Stimulated activated CD8-positive, alpha-beta memory T cell treated with anti-CD3 and anti-CD28 coated beads, Interleukin-7, amount 100 ng/mL, for 4 hours (primary cell): ENCODE results near the gene TRMT1.
A peak's percentile ranks its signal among the peaks of the same experiment; 100 is the strongest.
"Not testable (repeated sequence)": the region's sequence is repeated elsewhere in the genome, so short reads cannot be mapped to it uniquely, and the experiment has no call there.

Experiments used
- DNase-seq, 2 donors: peaks; one replicate each; pipeline ENCODE4 v3.0.0-alpha.2; 2020; ENCODE audit warnings: low read depth in 2 of 2

TRMT1 gene

DNA sequence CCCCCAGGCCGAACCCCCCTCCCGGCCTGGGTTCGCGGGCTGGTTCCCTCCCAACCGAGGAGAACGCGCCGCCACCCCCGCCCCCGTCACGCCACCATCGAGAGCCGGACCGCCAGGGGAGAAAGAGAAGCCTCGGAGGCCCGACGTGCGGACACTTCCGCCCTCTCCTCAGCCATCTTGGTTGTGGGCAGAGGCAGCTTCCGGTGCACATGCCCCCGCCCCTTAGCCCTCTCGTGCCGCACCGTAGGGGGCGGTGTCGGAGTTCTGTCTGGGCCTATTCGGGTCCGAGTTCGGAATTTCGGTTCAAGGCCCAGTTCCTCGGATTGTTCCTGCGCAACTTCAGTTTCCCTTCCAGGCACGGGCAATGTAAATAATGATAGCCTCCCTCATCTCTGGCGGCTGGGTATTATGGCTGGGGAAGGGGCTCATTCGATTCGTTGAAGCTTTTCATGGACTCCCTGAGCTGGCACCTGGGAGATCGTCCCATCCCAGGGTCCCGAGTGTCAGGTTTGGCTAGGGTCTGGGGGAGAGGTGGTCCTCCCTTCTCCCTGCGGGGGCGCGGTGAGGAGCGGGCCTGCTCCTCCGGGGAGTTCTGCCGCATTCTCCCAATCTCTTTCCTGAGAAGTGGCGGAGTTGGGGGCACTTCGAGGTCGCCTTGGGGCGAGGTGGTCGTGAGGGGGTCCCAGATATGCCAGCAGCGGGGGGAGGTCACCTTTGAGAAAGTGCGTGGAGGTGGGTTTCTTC is 33.8 kb upstream of the TRMT1 start, which contains the start of the genes IER2 and STX10:
Gene IER2 (plus strand): TSS at position 225 of the 744 bp plus-strand sequence. CDS start 2,776 bp downstream, outside the sequence.
Gene STX10 (minus strand): TSS at position 189 of the 744 bp plus-strand sequence. CDS start 202 bp downstream, outside the sequence.
- peak; percentile 90 to 92 for DNase-seq

DNA sequence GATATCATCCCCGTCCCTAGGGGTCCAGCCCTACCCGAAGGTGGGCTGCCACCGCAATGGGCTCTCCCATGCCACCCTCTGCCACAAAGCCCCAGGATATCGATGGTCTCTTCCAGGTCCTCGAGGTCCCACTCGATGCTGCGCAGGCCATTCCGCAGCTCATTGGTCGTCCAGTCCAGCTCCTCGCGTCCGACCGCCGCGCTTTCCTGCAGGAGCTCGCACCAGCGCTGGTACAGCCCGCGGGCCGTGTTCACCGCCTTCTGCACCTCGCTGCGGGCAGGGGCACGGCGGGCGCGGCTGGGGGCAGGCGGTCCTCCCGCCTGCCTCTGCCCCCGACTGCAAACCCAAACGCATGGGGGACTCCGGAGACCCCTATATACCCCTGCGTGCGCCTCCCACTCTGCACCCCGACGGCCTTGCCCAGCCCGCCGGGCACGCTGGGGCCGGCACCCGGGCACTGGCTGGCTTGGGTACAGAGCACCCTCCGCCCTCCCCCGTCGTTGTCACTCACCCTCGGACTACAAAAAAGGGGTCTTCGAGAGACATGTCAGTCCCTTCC is 33.2 kb upstream of the TRMT1 start:
- DNase-seq: no peak

DNA sequence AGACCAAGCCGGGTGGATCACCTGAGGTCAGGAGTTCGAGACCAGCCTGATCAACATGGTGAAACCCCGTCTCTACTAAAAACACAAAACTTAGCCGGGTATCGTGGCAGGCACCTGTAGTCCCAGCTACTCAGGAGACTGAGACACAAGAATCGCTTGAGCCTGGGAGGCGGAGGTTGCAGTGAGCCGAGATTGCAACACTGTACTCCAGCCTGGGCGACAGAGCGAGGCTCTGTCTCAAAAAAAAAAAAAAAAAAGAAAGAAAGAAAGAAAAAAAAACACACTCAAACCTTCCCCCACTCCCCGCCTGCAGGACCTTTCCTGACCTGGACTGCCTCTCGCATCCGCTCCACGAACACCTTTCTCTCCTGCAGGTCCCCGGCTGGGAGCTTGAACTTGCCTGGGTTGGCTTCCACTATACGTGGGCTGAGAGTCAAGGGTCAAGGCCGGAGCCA is 32.7 kb upstream of the TRMT1 start:
- DNase-seq: not testable (repeated sequence)

DNA sequence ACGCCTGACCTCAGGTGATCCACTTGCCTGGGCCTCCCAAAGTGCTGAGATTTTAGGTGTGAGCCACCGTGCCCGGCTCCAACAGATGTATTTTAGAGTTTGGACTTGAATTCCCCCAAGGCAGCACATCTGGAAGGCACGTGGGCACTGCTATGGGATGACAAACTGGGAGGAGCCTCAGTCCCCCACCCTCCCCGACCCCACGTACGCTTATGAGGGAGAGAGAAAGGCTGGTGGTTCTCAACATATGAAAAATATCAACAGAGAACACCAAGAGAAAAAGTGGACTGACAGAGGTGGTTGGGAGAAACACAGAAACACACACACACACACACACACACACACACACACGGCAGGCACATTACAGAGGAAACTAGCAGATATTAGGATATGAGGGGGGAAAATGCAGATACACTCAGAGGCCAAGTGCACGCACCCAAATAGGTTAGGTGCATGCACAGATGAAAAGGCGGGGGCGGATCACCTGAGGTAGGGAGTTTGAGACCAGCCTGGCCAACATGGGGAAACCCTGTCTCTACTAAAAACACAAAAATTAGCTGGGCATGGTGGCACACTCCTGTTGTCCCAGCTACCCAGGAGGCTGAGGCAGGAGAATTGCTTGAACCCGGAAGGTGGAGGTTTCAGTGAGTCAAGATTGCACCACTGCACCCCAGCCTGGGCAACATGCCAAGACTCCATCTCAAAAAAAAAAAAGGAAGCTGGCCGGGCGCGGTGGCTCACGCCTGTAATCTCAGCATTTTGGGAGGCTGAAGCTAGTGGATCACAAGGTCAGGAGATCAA is 30.4 kb upstream of the TRMT1 start:
- no peak for DNase-seq

DNA sequence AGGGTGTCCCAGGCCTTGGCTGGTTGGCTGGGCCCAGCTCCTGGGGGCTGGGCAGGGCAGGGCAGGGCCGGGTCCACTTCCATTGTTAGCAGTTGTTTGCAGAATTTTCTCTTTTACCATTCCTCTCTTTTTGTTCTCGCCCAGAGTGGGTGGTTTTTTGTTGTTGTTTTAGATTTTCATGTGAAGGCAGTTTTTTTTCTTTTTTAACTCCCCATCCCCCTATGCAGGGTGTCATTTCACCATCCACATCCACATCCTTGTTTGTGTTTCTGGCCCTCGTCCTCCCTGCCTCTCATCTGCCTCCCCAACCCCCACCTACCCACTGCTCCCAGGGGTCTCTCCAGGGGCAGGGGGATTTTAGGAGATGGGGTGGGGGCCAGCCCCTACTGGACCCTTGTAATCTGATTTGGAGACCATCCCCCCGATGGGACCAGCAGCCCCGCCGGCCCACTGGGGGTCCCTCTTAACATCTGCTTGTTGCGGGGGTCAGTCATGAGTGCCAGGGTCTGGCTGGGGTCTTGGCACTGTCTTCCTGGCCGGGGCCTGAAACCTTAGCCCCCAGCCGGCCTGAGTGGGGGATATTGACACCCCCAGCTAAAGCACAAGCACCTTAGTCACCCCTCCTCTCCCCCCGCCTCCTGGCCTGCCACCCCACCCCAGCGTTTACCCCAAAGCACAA is 23.2 kb upstream of the TRMT1 start:
- no peak for DNase-seq

DNA sequence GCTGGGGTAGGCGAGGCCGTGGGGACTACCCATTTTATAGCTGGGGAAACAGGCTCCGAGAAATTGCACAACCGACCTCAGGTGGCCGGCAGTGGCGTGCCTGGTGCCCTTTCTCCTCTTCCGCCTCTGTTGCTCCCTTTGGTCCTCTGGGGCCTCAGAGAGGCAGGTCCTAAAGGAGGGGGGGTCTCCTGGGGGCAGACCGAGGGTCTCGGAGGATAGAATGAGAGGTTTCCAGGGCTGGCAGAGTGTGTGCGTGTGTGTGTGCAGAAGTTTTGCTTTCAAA is 22.3 kb upstream of the TRMT1 start:
- DNase-seq: no peak

DNA sequence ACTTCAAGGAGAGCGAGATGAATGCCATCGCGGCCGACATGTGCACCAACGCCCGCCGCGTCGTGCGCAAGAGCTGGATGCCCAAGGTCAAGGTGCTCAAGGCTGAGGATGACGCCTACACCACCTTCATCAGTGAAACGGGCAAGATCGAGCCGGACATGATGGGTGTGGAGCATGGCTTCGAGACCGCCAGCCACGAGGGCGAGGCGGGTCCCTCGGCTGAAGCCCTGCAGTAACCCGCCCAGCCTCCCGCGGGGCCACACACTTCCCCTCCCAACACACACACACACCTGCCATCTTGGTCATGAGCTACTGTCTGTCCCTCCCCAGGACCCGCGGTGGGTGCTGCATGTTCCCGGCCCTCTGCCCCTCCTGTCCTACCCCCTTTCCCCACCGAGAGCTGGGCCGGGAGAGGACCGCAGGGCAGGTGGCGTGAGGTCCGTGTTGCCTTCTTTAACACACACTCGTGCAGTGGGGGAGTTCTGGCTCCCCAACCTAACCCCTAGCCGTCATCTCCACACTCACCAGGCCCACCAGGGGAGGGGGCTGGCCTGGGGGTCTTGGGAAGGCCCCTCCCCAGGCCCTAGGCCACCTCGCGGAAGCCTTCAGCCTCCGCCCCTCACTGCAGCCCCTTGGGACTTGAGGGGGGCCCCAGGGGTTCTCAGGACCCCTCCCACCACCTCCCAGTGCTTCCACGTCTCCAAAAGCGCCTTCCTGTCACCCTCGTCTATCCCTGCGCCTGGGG is 21.8 kb upstream of the TRMT1 start:
- no peak for DNase-seq

DNA sequence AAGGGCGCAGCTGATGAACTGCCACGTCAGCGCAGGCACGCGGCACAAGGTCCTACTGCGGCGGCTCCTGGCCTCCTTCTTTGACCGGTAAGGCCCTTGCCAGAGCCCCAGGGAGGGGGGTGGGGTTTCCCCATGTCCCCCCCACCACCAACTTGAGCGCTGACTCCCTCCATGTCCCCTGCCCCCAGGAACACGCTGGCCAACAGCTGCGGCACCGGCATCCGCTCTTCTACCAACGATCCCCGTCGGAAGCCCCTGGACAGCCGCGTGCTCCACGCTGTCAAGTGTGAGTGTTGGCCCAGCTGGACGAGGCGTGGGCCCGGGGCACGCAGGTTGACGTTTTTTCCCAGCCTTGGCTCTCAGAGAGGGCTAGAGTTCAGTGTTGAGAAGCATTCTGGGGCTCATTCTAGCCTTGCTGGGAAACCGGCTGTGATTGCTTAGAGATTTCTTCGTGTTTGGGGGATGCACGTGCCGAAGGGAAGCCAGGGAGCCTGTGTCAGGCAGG is 20.8 kb upstream of the TRMT1 start:
- no peak for DNase-seq

DNA sequence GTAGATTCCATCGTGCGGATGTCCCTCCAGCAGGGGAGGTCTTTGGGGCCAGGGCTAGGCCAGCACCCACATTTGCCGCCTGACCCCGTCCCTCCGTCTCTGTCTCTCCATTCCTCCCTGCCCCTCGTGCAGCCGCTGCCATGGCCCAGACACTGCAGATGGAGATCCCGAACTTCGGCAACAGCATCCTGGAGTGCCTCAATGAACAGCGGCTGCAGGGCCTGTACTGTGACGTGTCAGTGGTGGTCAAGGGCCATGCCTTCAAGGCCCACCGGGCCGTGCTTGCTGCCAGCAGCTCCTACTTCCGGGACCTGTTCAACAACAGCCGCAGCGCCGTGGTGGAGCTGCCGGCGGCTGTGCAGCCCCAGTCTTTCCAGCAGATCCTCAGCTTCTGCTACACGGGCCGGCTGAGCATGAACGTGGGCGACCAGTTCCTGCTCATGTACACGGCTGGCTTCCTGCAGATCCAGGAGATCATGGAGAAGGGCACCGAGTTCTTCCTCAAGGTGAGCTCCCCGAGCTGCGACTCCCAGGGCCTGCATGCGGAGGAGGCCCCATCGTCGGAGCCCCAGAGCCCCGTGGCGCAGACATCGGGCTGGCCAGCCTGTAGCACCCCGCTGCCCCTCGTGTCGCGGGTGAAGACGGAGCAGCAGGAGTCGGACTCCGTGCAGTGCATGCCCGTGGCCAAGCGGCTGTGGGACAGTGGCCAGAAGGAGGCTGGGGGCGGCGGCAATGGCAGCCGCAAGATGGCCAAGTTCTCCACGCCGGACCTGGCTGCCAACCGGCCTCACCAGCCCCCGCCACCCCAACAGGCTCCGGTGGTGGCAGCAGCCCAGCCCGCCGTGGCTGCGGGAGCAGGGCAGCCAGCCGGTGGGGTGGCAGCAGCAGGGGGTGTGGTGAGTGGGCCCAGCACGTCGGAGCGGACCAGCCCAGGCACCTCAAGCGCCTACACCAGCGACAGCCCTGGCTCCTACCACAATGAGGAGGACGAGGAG is 18.8 kb upstream of the TRMT1 start:
- DNase-seq: no peak

DNA sequence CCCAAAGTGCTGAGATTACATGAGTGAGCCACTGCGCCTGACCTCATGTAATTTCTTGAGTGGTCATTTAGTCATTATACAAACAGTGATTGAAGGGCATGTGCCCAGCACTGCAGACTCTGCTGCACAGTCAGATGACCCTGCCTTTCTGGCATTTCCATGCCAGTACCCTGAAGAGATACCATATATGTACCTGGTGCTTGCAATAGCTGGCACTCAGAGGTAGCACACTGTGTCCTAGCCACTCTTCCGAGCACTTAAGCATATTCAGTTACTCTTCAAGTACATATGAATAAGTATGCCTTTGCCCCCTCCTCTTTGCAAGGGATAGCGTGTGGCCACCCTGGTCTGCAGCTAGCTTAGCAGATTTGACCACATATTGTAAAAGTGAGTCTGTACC is 18.1 kb upstream of the TRMT1 start:
- no peak for DNase-seq

DNA sequence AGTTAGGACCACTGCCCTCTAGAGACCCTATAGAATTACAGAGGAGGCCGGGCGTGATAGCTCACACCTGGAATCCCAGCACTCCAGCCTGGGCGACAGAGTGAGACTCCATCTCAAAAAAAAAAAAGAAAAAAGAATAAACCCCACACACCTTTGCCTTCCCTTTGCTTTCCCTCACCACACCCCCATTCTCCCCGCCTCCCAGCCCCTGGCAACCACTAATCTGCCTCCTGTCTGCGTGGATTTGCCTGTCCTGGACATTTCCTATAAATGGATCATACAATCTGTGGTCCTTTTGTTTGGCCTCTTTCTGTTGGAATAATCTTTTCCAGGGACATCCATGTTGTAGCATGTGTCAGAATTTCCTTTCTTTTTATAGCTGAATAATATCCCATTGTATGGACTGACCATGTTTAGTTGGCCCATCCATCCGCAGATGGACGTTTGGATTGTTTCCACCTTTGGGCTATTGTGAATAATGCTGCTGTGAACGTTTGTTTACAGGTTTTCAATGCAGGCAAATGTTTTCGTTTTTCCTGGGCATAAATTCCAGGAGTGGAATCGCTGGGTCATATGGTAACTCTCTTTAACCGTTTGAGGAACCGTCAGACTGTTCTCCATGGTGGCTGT is 16.8 kb upstream of the TRMT1 start:
- DNase-seq: no peak

DNA sequence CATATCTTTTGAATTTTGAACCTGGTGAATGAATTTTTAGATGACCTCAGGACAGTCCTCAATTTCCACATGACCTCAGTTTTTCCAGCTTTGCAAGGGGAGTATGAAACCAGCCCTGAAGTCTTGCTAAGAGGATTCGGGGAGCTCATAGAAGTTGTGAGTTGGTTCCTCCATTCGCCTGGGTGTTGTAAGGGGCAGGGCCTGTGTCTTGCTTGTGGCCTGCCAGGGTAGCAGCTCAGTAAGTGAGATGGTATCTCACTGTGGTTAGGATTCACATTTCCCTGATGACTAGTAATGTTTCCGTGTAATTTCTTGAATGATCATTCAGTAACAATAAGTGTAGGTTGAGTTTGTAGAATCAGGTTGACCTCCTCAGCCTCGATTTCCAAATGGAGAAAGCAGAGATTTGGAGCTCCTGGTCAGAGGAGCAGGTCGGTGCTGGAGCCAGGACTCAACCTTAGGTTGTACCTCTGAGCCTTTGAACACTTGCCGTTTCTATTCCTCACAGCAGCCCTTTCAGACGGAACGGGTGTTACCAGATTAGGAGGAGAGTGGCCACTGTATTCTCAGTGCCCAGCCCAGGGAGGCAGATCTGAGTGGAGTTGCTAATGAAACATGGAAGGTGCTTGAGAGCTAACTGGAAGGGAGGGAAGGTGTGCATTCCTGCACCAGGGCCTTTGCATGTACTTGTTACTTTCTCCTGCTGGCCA is 16.1 kb upstream of the TRMT1 start:
- DNase-seq: peak; percentile 54 to 64

DNA sequence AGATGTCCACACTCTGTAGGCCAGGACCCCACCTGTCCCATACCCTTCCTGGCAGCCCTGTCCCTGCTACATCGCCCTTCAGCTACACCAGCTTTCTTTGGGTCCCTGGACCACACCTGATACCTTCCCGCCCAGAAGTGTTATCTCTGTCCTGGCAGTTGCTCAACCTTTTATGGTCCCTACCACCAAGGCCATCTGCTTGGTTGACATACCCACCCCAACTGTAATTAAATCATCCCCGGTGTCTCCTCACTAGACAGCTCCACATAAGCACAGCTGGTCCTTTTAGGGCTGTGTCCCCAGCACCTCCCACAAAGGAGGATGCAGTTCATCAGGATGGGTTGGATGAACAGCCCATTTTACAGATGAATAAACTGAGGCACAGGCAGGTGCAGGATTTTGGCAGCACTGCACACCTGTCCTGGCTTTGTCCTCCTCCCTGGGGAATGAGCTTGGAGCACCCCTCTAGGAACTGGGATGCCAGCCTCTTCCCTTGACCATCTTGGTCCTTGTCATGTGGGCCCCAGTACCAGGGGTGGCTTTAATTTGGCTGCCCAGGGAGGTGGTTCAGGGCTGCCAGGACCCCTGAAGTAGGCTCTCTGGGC is 14.4 kb upstream of the TRMT1 start:
- DNase-seq: no peak

DNA sequence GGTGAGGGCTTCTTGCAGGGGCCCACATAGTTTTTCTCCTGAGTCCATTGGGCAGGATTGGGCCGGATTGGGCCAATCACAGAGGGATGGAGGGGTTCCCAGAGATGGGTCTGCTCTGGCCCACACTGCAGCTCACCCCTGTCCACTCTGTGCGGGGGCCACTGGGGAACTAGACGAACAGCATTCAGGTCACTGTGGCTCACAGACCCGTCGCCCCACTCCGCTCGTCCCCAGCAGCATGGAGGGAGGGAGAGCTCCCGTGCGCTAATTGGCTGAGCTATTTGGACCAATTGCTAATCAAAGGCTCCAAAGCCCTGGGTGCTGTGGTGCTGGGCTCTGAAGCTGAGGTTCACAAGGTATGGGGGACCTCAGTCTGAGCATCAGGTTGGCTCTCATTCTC is 12.8 kb upstream of the TRMT1 start:
- DNase-seq: no peak

DNA sequence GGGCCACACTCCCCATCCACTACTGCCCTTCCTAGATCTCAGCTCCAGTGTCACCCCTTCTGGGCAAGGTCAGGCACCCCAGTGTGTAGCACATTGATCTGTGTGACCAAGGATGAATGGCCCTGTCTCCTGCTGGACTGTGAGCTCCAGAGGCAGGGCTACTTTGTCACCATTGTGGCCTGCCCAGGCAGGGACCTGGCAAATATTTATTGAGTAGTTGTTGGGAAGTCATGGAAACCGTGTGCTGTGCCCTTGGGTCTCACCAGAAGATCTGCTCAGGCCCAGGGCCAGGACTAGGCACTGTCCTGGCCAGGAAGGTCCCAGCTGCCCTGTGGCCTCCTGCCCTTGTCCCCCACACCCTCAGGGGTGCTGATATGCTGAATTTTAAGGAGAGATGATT is 12.0 kb upstream of the TRMT1 start:
- DNase-seq: no peak

DNA sequence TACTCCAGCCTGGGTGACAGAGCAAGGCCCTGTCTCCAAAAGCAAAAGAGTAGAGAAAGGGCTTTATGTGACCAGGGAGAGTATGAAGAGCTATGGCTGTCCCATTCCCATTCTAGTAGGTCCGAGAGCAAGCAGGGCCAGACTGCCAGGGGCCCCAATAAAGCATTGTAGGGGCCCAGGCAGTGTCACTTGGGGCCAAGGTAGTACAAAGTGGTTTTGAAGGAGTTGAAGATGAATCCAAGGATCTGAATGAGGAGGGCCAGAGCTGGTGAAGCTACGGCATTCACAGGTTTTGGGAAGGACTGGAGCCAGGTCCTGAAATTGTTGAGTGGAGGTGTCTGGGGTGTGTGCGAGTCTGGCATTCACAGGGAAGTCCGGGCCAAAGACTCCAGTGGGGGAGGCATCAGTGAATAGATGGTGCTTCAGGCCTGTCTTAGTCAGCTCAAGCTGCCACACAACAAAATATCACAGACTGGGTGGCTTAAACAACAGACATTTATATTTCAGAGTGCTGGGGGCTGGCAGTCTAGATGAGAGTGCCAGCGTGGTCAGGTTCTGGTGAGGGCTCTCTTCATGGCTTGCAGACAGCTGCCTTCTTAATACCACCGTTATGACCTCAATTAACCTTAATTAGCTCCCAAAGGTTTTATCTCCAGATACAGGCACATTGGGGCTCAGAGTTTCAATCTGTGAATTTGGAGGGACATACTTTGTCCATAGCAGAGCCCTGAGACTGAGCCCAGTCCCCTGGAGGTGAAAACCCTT is 11.5 kb upstream of the TRMT1 start:
- no peak for DNase-seq

DNA sequence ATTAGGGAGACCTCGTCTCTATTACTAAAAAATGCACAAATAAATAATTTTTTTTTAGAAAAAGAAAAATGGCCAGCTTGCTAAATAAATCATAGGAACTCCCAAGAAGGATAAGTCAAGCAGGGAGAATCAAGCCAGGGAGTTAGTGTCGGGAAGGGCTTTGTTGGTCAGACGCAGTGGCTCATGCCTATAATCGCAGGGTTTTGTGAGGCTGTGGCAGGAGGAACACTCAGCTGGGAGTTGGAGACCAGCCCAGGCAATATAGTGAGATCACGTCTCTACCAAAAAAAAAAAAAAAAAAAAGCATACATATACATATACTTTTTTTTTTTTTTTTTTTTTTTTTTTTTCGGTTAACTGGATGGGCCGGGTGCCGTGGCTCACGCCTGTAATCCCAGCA is 10.5 kb upstream of the TRMT1 start:
- DNase-seq: no peak
